ENCODE measurements around the gene CYP4F2. TPM values are rescaled to one million over a fixed set of nuclear protein-coding genes. Genes with fewer than 3 reads are reported as not detected.
"Not testable (repeated sequence)": the region's sequence is repeated elsewhere in the genome, so short reads cannot be mapped to it uniquely, and the experiment has no call there.

The CYP4F2 gene
- total and polyA plus RNA-seq, 10 of the 15 experiments (the other 5 are each of a cell fraction or from before 2014, with no cell fraction given) = 0.08 to 3.5 (median 0.63) TPM

- SMC1A ChIA-PET (ENCODE audit: uncharacterized antibody, unreplicated experiment) = no interaction called here
- ATAC-seq (no peak), DNase-seq (ENCODE audit: low read depth, low spot score) (no peak), FAIRE-seq (no peak)
- intact Hi-C loops (cut with micrococcal nuclease; ENCODE audit: unreplicated experiment) (no loop called here), in situ Hi-C loops (cut with MboI) (no loop called here)
- Histone ChIP-seq H3K9me3 (replicated peaks; ENCODE audit: control insufficient read depth, insufficient read depth, low read length) (no peaks in the 10 kb centered on the region; the same call in 2 of the 3 replicates), H3K9ac (ENCODE audit: control insufficient read depth, insufficient read depth, low read length) (no peak overlapping the region), H3K27ac (ENCODE audit: control insufficient read depth, insufficient read depth) (no peak overlapping the region), H3K27me3 (replicated peaks in 1 of 2; ENCODE audit: control insufficient read depth in 2 of 2, insufficient read depth in 2 of 2, low read length in 1 of 2) (no peaks in the 10 kb centered on the region), H4K20me1 (ENCODE audit: control insufficient read depth, insufficient read depth) (no peaks in the 10 kb centered on the region), H3K79me2 (ENCODE audit: control insufficient read depth, insufficient read depth, low read length) (no peaks in the 10 kb centered on the region), H3K4me1 (ENCODE audit: control insufficient read depth, insufficient read depth, low read length) (no peaks in the 10 kb centered on the region), H3K4me2 (ENCODE audit: control insufficient read depth, insufficient read depth) (no peak overlapping the region), H3K4me3 (no peak overlapping the region), H2AFZ (ENCODE audit: control insufficient read depth, low read depth, low read length) (no peak overlapping the region), H3K36me3 (ENCODE audit: control insufficient read depth in 2 of 2, insufficient read depth in 2 of 2, low read length in 1 of 2) (no peaks in the 10 kb centered on the region)
- TF ChIP-seq ATF2 (IDR thresholded peaks at IDR 0.05; ENCODE audit: low read length) (no peak), GABPA (IDR thresholded peaks at IDR 0.05; ENCODE audit: low read depth) (no peak)
- POLR2A ChIA-PET = no interaction called here
- WGBS (ENCODE audit: insufficient coverage, insufficient replicate concordance, low lambda C conversion rate, missing lambda C conversion rate) = 9% methylated on average over 2 of the region's 2 CpGs
- CTCF ChIA-PET = interaction anchor here (0.7 kb wide), 1 partner anchor 11 kb away, joined by 3 read pairs; no protein-coding TSS in a partner anchor
- RAD21 ChIA-PET (ENCODE audit: unreplicated experiment) = no interaction called here
- no TSS peak for BruUV-seq (replicated peaks)
These were observed 57.0 kb downstream of the CYP4F2 start for GRCh38 chr19:15840833-15841232.

GRCh38 chr19:15839888-15840287 is 58.0 kb downstream of the CYP4F2 start:
- H3K4me2 ChIP-seq (ENCODE audit: control insufficient read depth, insufficient read depth); H2AFZ ChIP-seq (ENCODE audit: control insufficient read depth, low read depth, low read length); in situ Hi-C loops (cut with MboI); H3K79me2 ChIP-seq (ENCODE audit: control insufficient read depth, insufficient read depth, low read length); DNase-seq (ENCODE audit: low read depth, low spot score); H3K4me1 ChIP-seq (ENCODE audit: control insufficient read depth, insufficient read depth, low read length); FAIRE-seq; H3K27me3 ChIP-seq (replicated peaks in 1 of 2; ENCODE audit: control insufficient read depth in 2 of 2, insufficient read depth in 2 of 2, low read length in 1 of 2); CTCF ChIA-PET; BruUV-seq (replicated peaks); RAD21 ChIA-PET (ENCODE audit: unreplicated experiment); H4K20me1 ChIP-seq (ENCODE audit: control insufficient read depth, insufficient read depth); H3K36me3 ChIP-seq (ENCODE audit: control insufficient read depth in 2 of 2, insufficient read depth in 2 of 2, low read length in 1 of 2); H3K4me3 ChIP-seq; intact Hi-C loops (cut with micrococcal nuclease; ENCODE audit: unreplicated experiment); SMC1A ChIA-PET (ENCODE audit: uncharacterized antibody, unreplicated experiment); POLR2A ChIA-PET; H3K9ac ChIP-seq (ENCODE audit: control insufficient read depth, insufficient read depth, low read length); ATAC-seq; H3K27ac ChIP-seq (ENCODE audit: control insufficient read depth, insufficient read depth); H3K9me3 ChIP-seq (replicated peaks; ENCODE audit: control insufficient read depth, insufficient read depth, low read length): not testable (repeated sequence)
- WGBS (ENCODE audit: insufficient coverage, insufficient replicate concordance, low lambda C conversion rate, missing lambda C conversion rate) = 46% methylated on average over 4 of the region's 4 CpGs

Data from GM12878 (cell line).